HEK293 (cell line): ENCODE results near the gene ZNF710.

Source experiments
- CTCF ChIA-PET: fragments of 350-600 bp; formaldehyde crosslinking; extraction: SDS; loops from one replicate; lab custom pipeline; 2021; ENCODE audit warnings: antibody characterized with exemption; lab: Yijun Ruan, JAX
- POLR2A ChIA-PET: fragments of 300-600 bp; formaldehyde crosslinking; extraction: SDS; loops from one replicate; lab custom pipeline; 2020; ENCODE audit warnings: antibody characterized with exemption, inconsistent platforms; lab: Yijun Ruan, JAX
- H3K27ac ChIP-seq: fragments of 200-500 bp; sonication (Bioruptor generic); 2 replicates; pipeline ENCODE4 v1.5.1; 2014; ENCODE audit warnings: low read depth, low read length, control low read depth, inconsistent platforms; ENCODE audit errors: extremely low read depth
- H3K36me3 ChIP-seq, 2 experiments: fragments of 200-500 bp in 1 of 2; sonication (Bioruptor generic) in 1 of 2; 1 replicate in 1 of 2; 2 replicates in 1 of 2; pipeline ENCODE4 v1.5.1; 2014 to 2017; ENCODE audit warnings: inconsistent platforms in 2 of 2, low read length in 2 of 2; ENCODE audit not compliant: control insufficient read depth in 2 of 2, insufficient read depth in 1 of 2
- H3K4me1 ChIP-seq: fragments of 200-500 bp; sonication (Bioruptor generic); 2 replicates; pipeline ENCODE4 v1.5.1; 2014; ENCODE audit warnings: mild to moderate bottlenecking, low read length, inconsistent platforms; ENCODE audit not compliant: control insufficient read depth, insufficient read depth
- H3K4me3 ChIP-seq: 2 replicates; pipeline ENCODE4 v1.5.1; 2011; ENCODE audit warnings: low read depth, mild to moderate bottlenecking, control low read depth, low read length, moderate library complexity
- H3K9me3 ChIP-seq: fragments of 200-500 bp; sonication (Bioruptor generic); 2 replicates; pipeline ENCODE4 v1.5.1; 2014; ENCODE audit warnings: low read depth, low read length, inconsistent platforms; ENCODE audit not compliant: control insufficient read depth, insufficient read depth
- BCL11B ChIP-seq: fragments of 450-650 bp; formaldehyde crosslinking; IDR thresholded peaks from 2 replicates; pipeline ENCODE4 v1.5.1; 2016; ENCODE audit warnings: low read depth, missing biosample characterization, missing genetic modification characterization
- GLI2 ChIP-seq: fragments of 450-650 bp; formaldehyde crosslinking; IDR thresholded peaks from 2 replicates; pipeline ENCODE4; 2017; ENCODE audit warnings: missing biosample characterization, missing genetic modification characterization, low read depth, borderline replicate concordance
- HOXD13 ChIP-seq: sonication (generic); formaldehyde crosslinking; IDR thresholded peaks from 2 replicates; pipeline ENCODE4 v1.8.0; 2022; ENCODE audit warnings: missing genetic modification reagents, borderline replicate concordance
- ZNF157 ChIP-seq: fragments of 450-650 bp; formaldehyde crosslinking; IDR thresholded peaks from 2 replicates; pipeline ENCODE4 v1.5.1; 2016; ENCODE audit warnings: missing biosample characterization, missing genetic modification characterization
- ZNF248 ChIP-seq: fragments of 450-650 bp; formaldehyde crosslinking; IDR thresholded peaks from 2 replicates; pipeline ENCODE4 v1.5.1; 2017; ENCODE audit warnings: missing biosample characterization, missing genetic modification characterization
- ZNF426 ChIP-seq: fragments of 450-650 bp; formaldehyde crosslinking; IDR thresholded peaks from 2 replicates; pipeline ENCODE4 v1.5.1; 2017; ENCODE audit warnings: missing biosample characterization, missing genetic modification characterization, mild to moderate bottlenecking, inconsistent platforms, moderate library complexity
- ZNF501 ChIP-seq: fragments of 450-650 bp; formaldehyde crosslinking; IDR thresholded peaks from 2 replicates; pipeline ENCODE4 v1.5.1; 2016; ENCODE audit warnings: missing biosample characterization, missing genetic modification characterization
- ZNF544 ChIP-seq: fragments of 450-650 bp; formaldehyde crosslinking; IDR thresholded peaks from 2 replicates; pipeline ENCODE4 v1.5.0; 2017; ENCODE audit warnings: missing biosample characterization, missing genetic modification characterization
- ZNF623 ChIP-seq: fragments of 450-650 bp; formaldehyde crosslinking; IDR thresholded peaks from 2 replicates; pipeline ENCODE4 v1.5.1; 2016; ENCODE audit warnings: missing biosample characterization, missing genetic modification characterization
- ZNF677 ChIP-seq: fragments of 450-650 bp; IDR thresholded peaks from 2 replicates; pipeline ENCODE4 v1.5.0; 2018; ENCODE audit warnings: missing biosample characterization, mild to moderate bottlenecking, missing genetic modification characterization, moderate library complexity
- ZNF707 ChIP-seq: fragments of 450-650 bp; formaldehyde crosslinking; IDR thresholded peaks from 2 replicates; pipeline ENCODE4 v1.5.1; 2016; ENCODE audit warnings: missing biosample characterization, missing genetic modification characterization
- ZNF837 ChIP-seq: fragments of 450-650 bp; formaldehyde crosslinking; IDR thresholded peaks from 2 replicates; pipeline ENCODE4 v1.5.1; 2016; ENCODE audit warnings: missing biosample characterization, missing genetic modification characterization
- TF ChIP-seq, protein P1 (sequence below): fragments of 450-650 bp; formaldehyde crosslinking; IDR thresholded peaks from 2 replicates; pipeline ENCODE4 v1.5.1; 2016; ENCODE audit warnings: missing biosample characterization, missing genetic modification characterization
- TF ChIP-seq, protein P2 (sequence below): fragments of 450-650 bp; formaldehyde crosslinking; IDR thresholded peaks from 2 replicates; pipeline ENCODE4 v1.5.1; 2017; ENCODE audit warnings: missing biosample characterization, missing genetic modification characterization
- TF ChIP-seq, protein P3 (sequence below): fragments of 450-650 bp; formaldehyde crosslinking; IDR thresholded peaks from 2 replicates; pipeline ENCODE4 v1.5.1; 2016; ENCODE audit warnings: missing biosample characterization, missing genetic modification characterization
- TF ChIP-seq, protein P4 (sequence below): fragments of 450-650 bp; formaldehyde crosslinking; conservative IDR thresholded peaks from 2 replicates; pipeline ENCODE4 v1.5.1; 2016; ENCODE audit warnings: low read depth, missing biosample characterization, missing genetic modification characterization
- TF ChIP-seq, protein P5 (sequence below): fragments of 450-650 bp; formaldehyde crosslinking; IDR thresholded peaks from 2 replicates; pipeline ENCODE4 v1.5.1; 2016; ENCODE audit warnings: missing biosample characterization, missing genetic modification characterization
- TF ChIP-seq, protein P6 (sequence below): fragments of 450-650 bp; formaldehyde crosslinking; IDR thresholded peaks from 2 replicates; pipeline ENCODE4 v1.5.1; 2016; ENCODE audit warnings: missing biosample characterization, missing genetic modification characterization, borderline replicate concordance

ZNF710 gene

DNA sequence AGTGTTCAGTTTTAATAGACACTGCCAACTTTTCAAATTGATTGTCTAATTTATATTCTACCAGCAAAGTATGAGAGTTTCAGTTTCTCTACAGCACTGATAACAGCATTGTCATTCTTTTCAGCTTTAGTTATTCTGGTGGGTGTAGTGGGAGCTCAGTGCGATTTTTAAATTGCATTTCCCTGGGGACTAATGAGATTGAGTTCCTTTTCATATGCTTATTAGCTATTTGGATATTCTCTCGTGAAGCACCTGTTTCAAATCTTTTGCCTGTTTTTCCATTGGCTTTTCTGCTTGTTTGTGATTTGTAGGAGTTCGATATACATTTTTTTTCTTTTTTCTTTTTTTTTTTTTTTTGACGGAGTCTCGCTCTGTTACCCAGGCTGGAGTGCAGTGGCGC, 120.0 kb downstream of the ZNF710 start (continued):
- no peak for TF ChIP-seq ZNF707

DNA sequence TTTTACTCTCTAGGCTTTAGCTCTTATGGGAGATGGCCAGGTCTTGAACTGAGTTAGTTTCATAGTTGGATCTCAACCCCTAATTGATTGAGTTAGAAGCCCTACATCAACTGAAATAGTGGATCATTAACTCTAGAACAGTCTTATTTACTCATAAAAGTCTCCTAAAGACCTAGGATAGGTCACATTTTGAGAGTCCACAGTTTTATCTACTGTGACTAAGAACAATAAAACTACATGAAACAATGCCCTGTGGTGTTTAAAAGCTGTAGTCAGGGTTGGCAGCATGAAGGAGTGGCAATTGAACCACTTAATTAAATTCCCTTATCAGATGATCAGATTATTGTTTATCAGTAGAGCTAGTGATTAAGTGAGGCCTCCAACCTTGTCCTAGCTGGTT, 123.4 kb downstream of the ZNF710 start:
- H3K4me3 ChIP-seq = no peak overlapping the region
- ChIA-PET POLR2A (no interaction called here), CTCF (interaction anchor here (1.4 to 2.1 kb wide), 2 partner anchors 19 to 97 kb away, joined by 3 to 5 read pairs; no protein-coding TSS in a partner anchor)
- no peaks in the 10 kb centered on the region for H3K9me3 ChIP-seq
- 0 out of 2 replicates have a peak, but pooled peaks cover 3% of the 10 kb centered on the region for H3K4me1 ChIP-seq
- TF ChIP-seq ZNF248 = no peak
- TF ChIP-seq, protein P1, sequence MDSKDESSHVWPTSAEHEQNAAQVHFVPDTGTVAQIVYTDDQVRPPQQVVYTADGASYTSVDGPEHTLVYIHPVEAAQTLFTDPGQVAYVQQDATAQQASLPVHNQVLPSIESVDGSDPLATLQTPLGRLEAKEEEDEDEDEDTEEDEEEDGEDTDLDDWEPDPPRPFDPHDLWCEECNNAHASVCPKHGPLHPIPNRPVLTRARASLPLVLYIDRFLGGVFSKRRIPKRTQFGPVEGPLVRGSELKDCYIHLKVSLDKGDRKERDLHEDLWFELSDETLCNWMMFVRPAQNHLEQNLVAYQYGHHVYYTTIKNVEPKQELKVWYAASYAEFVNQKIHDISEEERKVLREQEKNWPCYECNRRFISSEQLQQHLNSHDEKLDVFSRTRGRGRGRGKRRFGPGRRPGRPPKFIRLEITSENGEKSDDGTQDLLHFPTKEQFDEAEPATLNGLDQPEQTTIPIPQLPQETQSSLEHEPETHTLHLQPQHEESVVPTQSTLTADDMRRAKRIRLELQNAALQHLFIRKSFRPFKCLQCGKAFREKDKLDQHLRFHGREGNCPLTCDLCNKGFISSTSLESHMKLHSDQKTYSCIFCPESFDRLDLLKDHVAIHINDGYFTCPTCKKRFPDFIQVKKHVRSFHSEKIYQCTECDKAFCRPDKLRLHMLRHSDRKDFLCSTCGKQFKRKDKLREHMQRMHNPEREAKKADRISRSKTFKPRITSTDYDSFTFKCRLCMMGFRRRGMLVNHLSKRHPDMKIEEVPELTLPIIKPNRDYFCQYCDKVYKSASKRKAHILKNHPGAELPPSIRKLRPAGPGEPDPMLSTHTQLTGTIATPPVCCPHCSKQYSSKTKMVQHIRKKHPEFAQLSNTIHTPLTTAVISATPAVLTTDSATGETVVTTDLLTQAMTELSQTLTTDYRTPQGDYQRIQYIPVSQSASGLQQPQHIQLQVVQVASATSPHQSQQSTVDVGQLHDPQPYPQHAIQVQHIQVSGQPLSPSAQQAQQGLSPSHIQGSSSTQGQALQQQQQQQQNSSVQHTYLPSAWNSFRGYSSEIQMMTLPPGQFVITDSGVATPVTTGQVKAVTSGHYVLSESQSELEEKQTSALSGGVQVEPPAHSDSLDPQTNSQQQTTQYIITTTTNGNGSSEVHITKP = no peak
- no peak for TF ChIP-seq ZNF157 (tag by site-specific recombination)
- H3K27ac ChIP-seq = no peak overlapping the region
- H3K36me3 ChIP-seq = no peaks in the 10 kb centered on the region

DNA sequence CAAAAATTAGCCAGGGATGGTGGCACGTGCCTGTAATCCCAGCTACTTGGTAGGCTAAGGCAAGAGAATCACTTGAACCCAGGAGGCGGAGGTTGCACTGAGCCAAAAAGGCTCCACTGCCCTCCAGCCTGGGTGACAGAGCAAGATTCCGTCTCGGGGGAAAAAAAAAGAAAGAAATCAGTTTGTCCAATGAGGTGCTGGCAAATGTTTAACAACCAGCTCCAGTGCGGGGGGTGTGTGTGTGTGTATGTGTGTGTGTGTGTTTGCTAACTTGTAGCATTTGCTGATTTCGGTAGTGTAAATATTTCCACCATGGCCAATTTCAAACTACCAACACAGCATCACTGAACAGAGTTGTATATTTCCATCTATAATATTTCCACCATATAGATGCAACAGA, 124.9 kb downstream of the ZNF710 start:
- Histone ChIP-seq H3K4me1 (0 out of 2 replicates have a peak, but pooled peaks cover 3% of the 10 kb centered on the region), H3K9me3 (no peaks in the 10 kb centered on the region), H3K36me3 (no peaks in the 10 kb centered on the region), H3K27ac (no peak overlapping the region), H3K4me3 (no peak overlapping the region)
- ChIA-PET CTCF (interaction anchor here (1.0 to 2.1 kb wide), 2 partner anchors 11 to 17 kb away, joined by 3 to 5 read pairs; no protein-coding TSS in a partner anchor), POLR2A (interaction anchor here (1.2 to 1.3 kb wide), 2 partner anchors 17 to 23 kb away, joined by 3 read pairs; partner anchors contain the start of gene IDH2)
- no peak for TF ChIP-seq BCL11B (tag by site-specific recombination)
- TF ChIP-seq ZNF501 = no peak
- no peak for TF ChIP-seq HOXD13 (CRISPR knock-in tag)
- TF ChIP-seq ZNF544 = no peak
- TF ChIP-seq ZNF837 (tag by site-specific recombination) = no peak
- no peak for TF ChIP-seq ZNF248
- TF ChIP-seq ZNF677 (tag by site-specific recombination) = no peak
- TF ChIP-seq, protein P2, sequence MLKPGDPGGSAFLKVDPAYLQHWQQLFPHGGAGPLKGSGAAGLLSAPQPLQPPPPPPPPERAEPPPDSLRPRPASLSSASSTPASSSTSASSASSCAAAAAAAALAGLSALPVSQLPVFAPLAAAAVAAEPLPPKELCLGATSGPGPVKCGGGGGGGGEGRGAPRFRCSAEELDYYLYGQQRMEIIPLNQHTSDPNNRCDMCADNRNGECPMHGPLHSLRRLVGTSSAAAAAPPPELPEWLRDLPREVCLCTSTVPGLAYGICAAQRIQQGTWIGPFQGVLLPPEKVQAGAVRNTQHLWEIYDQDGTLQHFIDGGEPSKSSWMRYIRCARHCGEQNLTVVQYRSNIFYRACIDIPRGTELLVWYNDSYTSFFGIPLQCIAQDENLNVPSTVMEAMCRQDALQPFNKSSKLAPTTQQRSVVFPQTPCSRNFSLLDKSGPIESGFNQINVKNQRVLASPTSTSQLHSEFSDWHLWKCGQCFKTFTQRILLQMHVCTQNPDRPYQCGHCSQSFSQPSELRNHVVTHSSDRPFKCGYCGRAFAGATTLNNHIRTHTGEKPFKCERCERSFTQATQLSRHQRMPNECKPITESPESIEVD (tag by site-specific recombination) = no peak
- TF ChIP-seq, protein P3, sequence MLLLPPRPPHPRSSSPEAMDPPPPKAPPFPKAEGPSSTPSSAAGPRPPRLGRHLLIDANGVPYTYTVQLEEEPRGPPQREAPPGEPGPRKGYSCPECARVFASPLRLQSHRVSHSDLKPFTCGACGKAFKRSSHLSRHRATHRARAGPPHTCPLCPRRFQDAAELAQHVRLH (tag by site-specific recombination) = no peak
- no peak for TF ChIP-seq ZNF426 (tag by site-specific recombination)
- TF ChIP-seq ZNF623 (tag by site-specific recombination) = no peak
- TF ChIP-seq GLI2 (tag by site-specific recombination) = no peak
- TF ChIP-seq, protein P4, sequence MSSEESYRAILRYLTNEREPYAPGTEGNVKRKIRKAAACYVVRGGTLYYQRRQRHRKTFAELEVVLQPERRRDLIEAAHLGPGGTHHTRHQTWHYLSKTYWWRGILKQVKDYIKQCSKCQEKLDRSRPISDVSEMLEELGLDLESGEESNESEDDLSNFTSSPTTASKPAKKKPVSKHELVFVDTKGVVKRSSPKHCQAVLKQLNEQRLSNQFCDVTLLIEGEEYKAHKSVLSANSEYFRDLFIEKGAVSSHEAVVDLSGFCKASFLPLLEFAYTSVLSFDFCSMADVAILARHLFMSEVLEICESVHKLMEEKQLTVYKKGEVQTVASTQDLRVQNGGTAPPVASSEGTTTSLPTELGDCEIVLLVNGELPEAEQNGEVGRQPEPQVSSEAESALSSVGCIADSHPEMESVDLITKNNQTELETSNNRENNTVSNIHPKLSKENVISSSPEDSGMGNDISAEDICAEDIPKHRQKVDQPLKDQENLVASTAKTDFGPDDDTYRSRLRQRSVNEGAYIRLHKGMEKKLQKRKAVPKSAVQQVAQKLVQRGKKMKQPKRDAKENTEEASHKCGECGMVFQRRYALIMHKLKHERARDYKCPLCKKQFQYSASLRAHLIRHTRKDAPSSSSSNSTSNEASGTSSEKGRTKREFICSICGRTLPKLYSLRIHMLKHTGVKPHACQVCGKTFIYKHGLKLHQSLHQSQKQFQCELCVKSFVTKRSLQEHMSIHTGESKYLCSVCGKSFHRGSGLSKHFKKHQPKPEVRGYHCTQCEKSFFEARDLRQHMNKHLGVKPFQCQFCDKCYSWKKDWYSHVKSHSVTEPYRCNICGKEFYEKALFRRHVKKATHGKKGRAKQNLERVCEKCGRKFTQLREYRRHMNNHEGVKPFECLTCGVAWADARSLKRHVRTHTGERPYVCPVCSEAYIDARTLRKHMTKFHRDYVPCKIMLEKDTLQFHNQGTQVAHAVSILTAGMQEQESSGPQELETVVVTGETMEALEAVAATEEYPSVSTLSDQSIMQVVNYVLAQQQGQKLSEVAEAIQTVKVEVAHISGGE (tag by site-specific recombination) = no peak
- TF ChIP-seq, protein P5, sequence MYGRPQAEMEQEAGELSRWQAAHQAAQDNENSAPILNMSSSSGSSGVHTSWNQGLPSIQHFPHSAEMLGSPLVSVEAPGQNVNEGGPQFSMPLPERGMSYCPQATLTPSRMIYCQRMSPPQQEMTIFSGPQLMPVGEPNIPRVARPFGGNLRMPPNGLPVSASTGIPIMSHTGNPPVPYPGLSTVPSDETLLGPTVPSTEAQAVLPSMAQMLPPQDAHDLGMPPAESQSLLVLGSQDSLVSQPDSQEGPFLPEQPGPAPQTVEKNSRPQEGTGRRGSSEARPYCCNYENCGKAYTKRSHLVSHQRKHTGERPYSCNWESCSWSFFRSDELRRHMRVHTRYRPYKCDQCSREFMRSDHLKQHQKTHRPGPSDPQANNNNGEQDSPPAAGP (tag by site-specific recombination) = no peak
- TF ChIP-seq, protein P6, sequence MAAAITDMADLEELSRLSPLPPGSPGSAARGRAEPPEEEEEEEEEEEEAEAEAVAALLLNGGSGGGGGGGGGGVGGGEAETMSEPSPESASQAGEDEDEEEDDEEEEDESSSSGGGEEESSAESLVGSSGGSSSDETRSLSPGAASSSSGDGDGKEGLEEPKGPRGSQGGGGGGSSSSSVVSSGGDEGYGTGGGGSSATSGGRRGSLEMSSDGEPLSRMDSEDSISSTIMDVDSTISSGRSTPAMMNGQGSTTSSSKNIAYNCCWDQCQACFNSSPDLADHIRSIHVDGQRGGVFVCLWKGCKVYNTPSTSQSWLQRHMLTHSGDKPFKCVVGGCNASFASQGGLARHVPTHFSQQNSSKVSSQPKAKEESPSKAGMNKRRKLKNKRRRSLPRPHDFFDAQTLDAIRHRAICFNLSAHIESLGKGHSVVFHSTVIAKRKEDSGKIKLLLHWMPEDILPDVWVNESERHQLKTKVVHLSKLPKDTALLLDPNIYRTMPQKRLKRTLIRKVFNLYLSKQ (tag by site-specific recombination) = no peak
